ENCODE measurements around the gene AFG3L2. TPM values are rescaled to one million over a fixed set of nuclear protein-coding genes. Genes with fewer than 3 reads are reported as not detected.

Gene AFG3L2
- total and polyA plus RNA-seq, 9 of the 15 experiments (the other 6 are each of a cell fraction or from before 2014, with no cell fraction given): 24.1 to 109 (median 84.0) TPM

DNA sequence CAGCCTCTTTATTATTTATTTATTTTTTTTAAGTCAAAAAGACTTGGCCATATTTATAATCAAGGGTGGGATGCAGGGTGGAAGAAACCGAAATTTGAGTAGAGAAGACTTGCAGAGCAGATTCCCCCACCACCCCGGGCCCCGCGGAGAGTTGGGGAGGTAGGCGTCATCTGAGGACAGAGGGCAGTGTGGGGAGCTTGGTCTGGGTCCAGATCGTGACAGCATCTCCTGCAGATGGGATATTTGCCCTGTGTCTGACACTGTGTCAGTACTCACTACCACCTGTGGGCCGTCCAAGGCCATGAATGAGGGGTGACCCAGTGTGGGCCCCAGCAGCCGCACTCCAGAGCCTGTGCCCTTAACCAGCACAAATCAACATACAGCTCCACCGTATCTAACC lies 20.2 kb upstream of the AFG3L2 start (continued):
- TF ChIP-seq MBD2 (IDR thresholded peaks at IDR 0.05; ENCODE audit: borderline replicate concordance, low read depth): no peak

DNA sequence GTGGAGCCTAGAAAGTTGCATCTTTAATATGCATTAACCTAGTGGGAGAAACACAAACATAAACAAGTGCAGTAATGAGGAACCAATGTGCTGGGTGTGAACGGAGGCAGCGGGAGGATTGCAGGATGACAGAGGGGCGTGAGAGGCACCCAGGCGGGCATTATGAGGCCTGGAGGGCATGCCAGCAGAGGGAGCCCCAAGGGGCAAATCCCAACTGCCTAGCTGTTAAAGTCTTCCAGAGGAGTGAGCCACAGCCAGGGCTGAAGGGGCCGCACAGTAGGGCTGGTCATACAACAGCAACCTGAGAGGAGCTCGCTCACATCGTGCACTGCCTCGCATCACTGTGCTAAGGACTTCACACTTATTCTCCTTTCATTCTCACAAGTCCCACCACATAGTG lies 17.4 kb upstream of the AFG3L2 start:
- Histone ChIP-seq H3K36me3 (ENCODE audit: control insufficient read depth, insufficient read depth, low read length) (no peaks in the 10 kb centered on the region), H3K27me3 (ENCODE audit: control insufficient read depth in 2 of 2, insufficient read depth in 2 of 2, low read length in 2 of 2) (no peaks in the 10 kb centered on the region), H3K4me2 (ENCODE audit: insufficient read depth, low read length) (no peak overlapping the region), H3K9me1 (ENCODE audit: control insufficient read depth, insufficient read depth, low read length) (no peaks in the 10 kb centered on the region), H3K9me3 (replicated peaks; ENCODE audit: control insufficient read depth, insufficient read depth, low read depth, low read length) (no peaks in the 10 kb centered on the region), H3K4me1 (replicated peaks in 1 of 2; ENCODE audit: control insufficient read depth in 2 of 2, insufficient read depth in 2 of 2, low read length in 2 of 2) (peaks cover 6 to 11% of the 10 kb centered on the region in 2 experiments; a peak in 3 of 5 replicates), H3K9ac (ENCODE audit: insufficient read depth in 1 of 2, low read depth in 2 of 2, low read length in 2 of 2) (no peak overlapping the region), H3K27ac (ENCODE audit: extremely low read depth, low read depth, low read length) (no peak overlapping the region), H3K4me3 (no peak overlapping the region), H4K20me1 (replicated peaks; ENCODE audit: control insufficient read depth, insufficient read depth, low read length) (no peaks in the 10 kb centered on the region), H3K79me2 (ENCODE audit: control insufficient read depth, insufficient read depth, low read length) (no peaks in the 10 kb centered on the region), H2AFZ (ENCODE audit: low read depth, low read length) (no peak overlapping the region)
- FAIRE-seq (no peak), ATAC-seq (no peak; the same call in 2 of the 3 replicates), DNase-seq (ENCODE audit: extremely low read depth in 1 of 4, low spot score in 3 of 4) (peak in 1 of 4 experiments; percentile 9)
- 49% methylated on average over 8 of the region's 8 CpGs for WGBS (ENCODE audit: insufficient coverage, low coverage, missing lambda C conversion rate)
- in situ Hi-C loops (cut with MboI) (loop anchor here (5.0 kb wide), 1 partner anchor 273 kb away; no protein-coding TSS in a partner anchor), intact Hi-C loops (cut with micrococcal nuclease) (loop anchor here (5.0 kb wide), 1 partner anchor 538 kb away; no protein-coding TSS in a partner anchor)
- ChIA-PET CTCF (ENCODE audit: low intra/inter-chr PET ratio) (interaction anchor here (0.5 kb wide), 1 partner anchor 325 kb away, joined by 3 read pairs; no protein-coding TSS in a partner anchor), POLR2A (interaction anchor here (0.7 to 1.4 kb wide), 2 partner anchors 17 to 90 kb away, joined by 3 to 9 read pairs; partner anchors contain the start of gene AFG3L2)
- BruUV-seq (replicated peaks): no TSS peak
- TF ChIP-seq HINFP (tag; conservative IDR thresholded peaks at IDR 0.05; ENCODE audit: low read depth) (no peak), ZNF699 (CRISPR knock-in tag; IDR thresholded peaks at IDR 0.05; ENCODE audit: insufficient replicate concordance) (no peak), ZNF41 (CRISPR knock-in tag; conservative IDR thresholded peaks at IDR 0.05) (no peak), CCAR2 (IDR thresholded peaks at IDR 0.05; ENCODE audit: low read depth, low read length) (no peak), ZNF121 (CRISPR knock-in tag; conservative IDR thresholded peaks at IDR 0.05) (no peak), REST (IDR thresholded peaks at IDR 0.05; ENCODE audit: borderline replicate concordance) (peak; percentile 26), REST (CRISPR knock-in tag; IDR thresholded peaks at IDR 0.05; ENCODE audit: low read depth) (no peak), HDAC6 (IDR thresholded peaks at IDR 0.05; ENCODE audit: low read depth, low read length) (no peak), ZNF79 (CRISPR knock-in tag; IDR thresholded peaks at IDR 0.05; ENCODE audit: low read depth) (no peak)
